Astrocyte of the cerebellum (primary cell): ENCODE data around the gene NPIPA2.
"Not testable (repeated sequence)": the region's sequence is repeated elsewhere in the genome, so short reads cannot be mapped to it uniquely, and the experiment has no call there.

Source experiments
- DNase-seq: peaks from one replicate; pipeline ENCODE4 v3.0.0-alpha.2; 2011; ENCODE audit warnings: low read depth
- H3K4me3 ChIP-seq: 2 replicates; pipeline ENCODE4 v1.5.1; 2011; ENCODE audit warnings: mild to moderate bottlenecking, low read depth, low read length, moderate library complexity
- in situ Hi-C: cut with HindIII; loops from 2 replicates; pipeline ENCODE4 v1.10.0; 2017; ENCODE audit warnings: low sequenced_read_pairs

NPIPA2 gene

GRCh38 chr16:14742273-14743128, at the start of gene NPIPA2:
Gene NPIPA2, plus strand, starts transcription at chr16:14742533. Its CDS starts 5,533 bp downstream, at chr16:14748066.
- DNase-seq, in situ Hi-C loops, H3K4me3 ChIP-seq: not testable (repeated sequence)

DNA sequence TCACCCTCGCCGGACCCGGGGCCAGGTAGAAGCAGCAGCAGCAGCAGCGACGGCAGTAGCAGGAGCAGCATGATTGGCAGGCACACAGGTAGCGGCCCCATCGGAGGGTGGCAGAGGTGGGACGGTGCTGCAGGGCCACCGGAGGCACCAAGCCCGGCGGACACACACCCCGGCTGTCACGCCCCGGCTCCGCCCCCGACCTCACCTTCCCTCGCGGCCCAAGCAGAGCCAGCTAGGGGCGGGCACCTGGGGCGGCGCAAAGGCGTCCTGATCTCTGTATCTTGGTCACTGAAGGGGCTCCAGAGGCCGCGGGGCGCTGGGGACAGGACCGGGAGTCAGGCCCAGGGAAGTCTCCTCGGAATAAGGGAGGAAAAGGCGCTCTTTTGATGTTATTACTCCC, 48.2 kb upstream of the NPIPA2 start, which contains the start of gene PLA2G10:
Gene PLA2G10, minus strand, starts transcription at position 180 of the 400 bp plus-strand sequence. Its CDS starts 79 bp downstream, at position 101.
- H3K4me3 ChIP-seq, DNase-seq, in situ Hi-C loops: not testable (repeated sequence)

GRCh38 chr16:14701859-14702258, 40.5 kb upstream of the NPIPA2 start:
- DNase-seq, in situ Hi-C loops, H3K4me3 ChIP-seq: not testable (repeated sequence)

- DNase-seq, in situ Hi-C loops, H3K4me3 ChIP-seq: not testable (repeated sequence)
Measured at GRCh38 chr16:14702672-14703071, 39.7 kb upstream of the NPIPA2 start.

DNA sequence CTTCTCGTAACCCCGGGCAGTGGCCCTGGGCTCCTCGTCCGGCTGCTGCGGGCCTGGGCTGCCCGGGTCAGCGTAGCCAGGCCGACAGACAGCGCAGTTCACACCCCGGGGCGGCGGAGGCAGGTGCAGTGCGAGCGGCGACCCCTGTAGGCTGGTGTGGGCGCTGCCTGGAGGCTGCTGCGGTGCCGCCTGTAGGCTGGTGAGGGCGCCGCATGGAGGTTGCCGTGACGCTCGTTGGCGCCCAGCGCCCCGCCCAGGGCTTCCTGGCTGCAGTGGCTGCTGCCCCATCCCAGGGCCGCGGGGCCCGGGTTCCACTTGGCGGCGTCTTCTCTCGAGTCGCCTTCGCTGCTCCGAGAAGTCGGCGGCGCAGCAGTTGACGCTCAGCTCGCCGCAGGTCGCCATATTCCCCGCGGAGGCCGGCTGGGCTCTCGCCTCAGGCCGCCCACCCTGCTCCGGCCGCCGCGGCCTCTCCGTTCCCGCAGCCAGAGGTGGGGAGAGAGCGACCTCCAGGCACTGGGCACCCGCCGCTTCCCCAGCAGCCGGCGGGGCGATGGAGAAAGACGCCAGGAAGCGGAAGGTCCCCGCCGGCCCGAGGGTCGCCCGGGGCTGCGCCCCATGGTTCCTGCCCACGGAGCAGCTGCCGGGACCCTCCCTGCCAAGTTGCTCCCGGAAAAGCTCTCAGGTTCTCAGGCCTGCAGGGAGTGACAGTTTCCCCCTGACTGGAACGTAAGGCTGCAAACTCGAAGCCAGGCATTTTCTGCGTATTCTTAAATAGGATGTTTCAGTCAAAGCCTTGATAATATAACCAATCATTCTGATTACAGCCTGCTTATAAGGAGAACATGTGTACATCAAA, 38.9 kb upstream of the NPIPA2 start, which contains the start of gene NPIPA3:
Gene NPIPA3, plus strand, starts transcription at position 256 of the 856 bp plus-strand sequence. CDS start 5,533 bp downstream, outside the sequence.
- in situ Hi-C loops, H3K4me3 ChIP-seq, DNase-seq: not testable (repeated sequence)

DNA sequence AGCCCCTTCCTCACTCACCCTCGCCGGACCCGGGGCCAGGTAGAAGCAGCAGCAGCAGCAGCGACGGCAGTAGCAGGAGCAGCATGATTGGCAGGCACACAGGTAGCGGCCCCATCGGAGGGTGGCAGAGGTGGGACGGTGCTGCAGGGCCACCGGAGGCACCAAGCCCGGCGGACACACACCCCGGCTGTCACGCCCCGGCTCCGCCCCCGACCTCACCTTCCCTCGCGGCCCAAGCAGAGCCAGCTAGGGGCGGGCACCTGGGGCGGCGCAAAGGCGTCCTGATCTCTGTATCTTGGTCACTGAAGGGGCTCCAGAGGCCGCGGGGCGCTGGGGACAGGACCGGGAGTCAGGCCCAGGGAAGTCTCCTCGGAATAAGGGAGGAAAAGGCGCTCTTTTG, 9.1 kb upstream of the NPIPA2 start:
- DNase-seq, in situ Hi-C loops, H3K4me3 ChIP-seq: not testable (repeated sequence)

- DNase-seq, in situ Hi-C loops: not testable (repeated sequence)
Measured at GRCh38 chr16:14740832-14741385, 1.4 kb upstream of the NPIPA2 start.

GRCh38 chr16:14741794-14742193, 539 bp upstream of the NPIPA2 start:
- in situ Hi-C loops, DNase-seq: not testable (repeated sequence)

More at GRCh38 chr16:14740832-14741385, 1.4 kb upstream of the NPIPA2 start:
- not testable (repeated sequence) for H3K4me3 ChIP-seq

DNA sequence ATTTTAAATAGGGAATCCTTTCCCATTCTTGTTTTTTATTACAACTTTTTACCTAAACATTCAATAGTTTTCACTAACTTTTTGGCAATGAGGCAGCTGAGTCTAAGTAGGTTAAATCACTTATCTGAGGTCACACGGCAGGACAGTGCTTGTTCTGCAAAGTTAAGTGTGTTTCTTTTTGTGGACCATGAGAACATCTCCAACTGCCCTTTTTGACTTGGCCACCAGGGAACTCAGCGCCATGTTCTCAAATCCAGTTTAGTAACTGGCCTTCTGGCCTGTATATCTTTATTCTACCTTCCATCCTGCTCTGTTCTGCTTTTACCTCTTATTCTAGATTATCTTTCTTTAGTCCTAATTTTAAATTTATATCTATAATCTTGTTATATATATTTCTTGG, 31.3 kb downstream of the NPIPA2 start:
- DNase-seq, H3K4me3 ChIP-seq, in situ Hi-C loops: not testable (repeated sequence)

More at GRCh38 chr16:14741794-14742193, 539 bp upstream of the NPIPA2 start:
- not testable (repeated sequence) for H3K4me3 ChIP-seq

DNA sequence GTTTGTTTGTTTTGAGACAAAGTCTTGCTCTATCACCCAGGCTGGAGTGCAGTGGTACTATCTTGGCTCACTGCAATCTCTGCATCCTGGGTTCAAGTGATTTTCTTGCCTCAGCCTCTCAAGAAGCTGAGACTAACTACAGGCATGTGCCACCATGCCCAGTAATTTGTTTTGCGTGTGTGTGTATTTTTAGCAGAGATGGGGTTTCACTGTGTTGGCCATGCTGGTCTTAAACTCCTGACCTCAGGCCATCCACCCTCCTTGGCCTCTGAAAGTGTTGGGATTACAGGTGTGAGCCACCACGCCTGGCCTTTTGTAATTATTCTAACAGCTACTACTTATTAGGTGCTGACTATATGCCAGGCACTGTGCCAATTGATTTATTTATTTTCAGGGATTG, 33.3 kb downstream of the NPIPA2 start:
- DNase-seq, H3K4me3 ChIP-seq, in situ Hi-C loops: not testable (repeated sequence)

DNA sequence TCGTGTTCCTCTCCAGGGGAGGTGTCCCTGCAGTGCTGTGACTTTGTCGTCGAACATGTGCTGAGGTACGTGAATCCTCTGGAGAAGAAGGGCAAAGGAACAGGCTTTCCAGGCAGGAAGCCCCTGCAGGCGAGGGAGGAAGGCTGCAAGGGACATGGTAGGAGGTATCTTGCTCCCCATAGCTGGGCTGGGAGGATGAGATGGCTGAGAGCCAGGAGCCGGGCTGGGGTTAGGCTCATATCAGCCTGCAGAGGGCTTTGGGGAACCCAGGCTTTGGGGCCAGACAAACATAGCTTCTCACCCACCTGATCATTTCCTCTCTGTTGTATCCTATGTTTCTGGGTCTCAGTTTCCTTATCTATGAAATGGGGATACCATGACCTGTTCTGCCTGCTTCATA, 34.4 kb downstream of the NPIPA2 start:
- H3K4me3 ChIP-seq, in situ Hi-C loops, DNase-seq: not testable (repeated sequence)

DNA sequence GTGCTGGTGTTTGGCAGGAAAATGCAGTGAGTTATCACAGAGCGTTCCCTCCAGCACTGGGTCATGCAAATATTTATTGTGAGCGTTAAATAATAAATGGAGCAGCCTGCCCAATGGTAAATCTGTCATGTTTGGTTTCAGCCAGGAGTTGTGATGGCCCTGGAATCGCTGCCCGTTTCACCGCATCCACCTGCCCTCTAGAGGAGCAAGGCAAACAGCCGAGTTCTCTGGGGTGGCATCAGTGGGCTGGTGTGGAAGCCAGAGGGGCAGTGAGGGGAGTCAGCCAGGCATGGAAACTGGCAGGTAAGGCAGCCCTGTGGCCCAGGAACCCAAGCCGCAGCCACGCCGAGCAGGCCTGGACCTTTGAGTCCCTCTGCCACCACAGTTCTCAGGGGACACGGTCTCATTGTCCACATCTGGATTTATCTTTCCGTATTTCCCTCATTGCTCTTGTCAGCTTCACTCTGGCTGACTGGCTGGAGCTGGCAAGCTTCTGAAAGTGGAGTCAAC, 37.1 kb downstream of the NPIPA2 start:
- DNase-seq, H3K4me3 ChIP-seq, in situ Hi-C loops: not testable (repeated sequence)

DNA sequence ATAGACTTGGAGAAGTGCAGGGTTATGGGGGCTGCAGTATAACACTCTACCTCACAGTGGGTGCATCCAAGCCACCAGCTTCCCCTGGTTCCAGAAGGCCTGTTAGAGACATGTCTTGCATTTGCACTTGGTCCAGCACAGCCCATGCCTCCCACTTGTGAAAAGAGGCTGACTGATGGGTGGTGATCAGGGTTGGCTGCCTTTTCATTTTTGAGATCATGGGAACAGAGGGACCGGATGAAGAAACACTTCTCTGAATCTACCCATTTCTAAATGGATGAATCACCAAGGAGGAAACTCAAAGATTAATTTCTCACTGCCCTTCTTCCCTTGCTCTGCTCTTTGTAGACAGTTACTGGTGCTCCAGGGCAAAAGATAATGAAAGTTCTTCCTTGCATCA, 43.8 kb downstream of the NPIPA2 start:
- H3K4me3 ChIP-seq, DNase-seq, in situ Hi-C loops: not testable (repeated sequence)

DNA sequence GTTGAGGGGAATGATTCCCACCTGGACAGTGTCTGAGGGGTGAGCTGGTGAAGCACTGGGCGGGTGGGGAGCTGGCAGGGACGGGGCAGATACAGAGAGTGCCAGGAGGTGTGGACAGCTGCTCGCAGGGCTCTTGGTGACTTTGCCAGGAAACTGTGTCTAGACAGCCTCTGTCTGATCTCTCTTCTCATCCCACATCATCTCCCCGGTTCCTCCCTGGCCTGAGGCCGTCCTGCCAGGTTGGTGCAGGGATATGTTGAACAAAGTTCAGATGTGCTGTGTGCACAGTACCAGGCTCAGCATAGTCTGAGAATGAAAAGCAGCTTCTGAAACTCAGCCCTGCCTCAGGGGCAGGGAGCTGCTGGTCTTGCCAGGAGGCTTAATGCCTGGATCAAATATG, 47.2 kb downstream of the NPIPA2 start:
- H3K4me3 ChIP-seq, in situ Hi-C loops, DNase-seq: not testable (repeated sequence)

GRCh38 chr16:14790320-14790956, 48.1 kb downstream of the NPIPA2 start:
- in situ Hi-C loops, DNase-seq, H3K4me3 ChIP-seq: not testable (repeated sequence)

- H3K4me3 ChIP-seq, in situ Hi-C loops, DNase-seq: not testable (repeated sequence)
Measured at GRCh38 chr16:14792914-14793313, 50.6 kb downstream of the NPIPA2 start.
